Upper lobe of right lung (tissue), 1 donor: Measurements from ENCODE around the gene CLSTN2. TPM values are rescaled to one million over a fixed set of nuclear protein-coding genes. Genes with fewer than 3 reads are reported as not detected.

ENCODE experiments used
- ATAC-seq: fragments of 200-7000 bp; cut with Tn5 transposase; one replicate; pipeline ENCODE4 v1.9.1; 2020; ENCODE audit warnings: mild to moderate bottlenecking, moderate library complexity
- DNase-seq: peaks from one replicate; pipeline ENCODE4 v3.0.0-alpha.2; 2020
- H3K27ac ChIP-seq: fragments of 200-600 bp; one replicate; pipeline ENCODE4 v1.8.0; 2022
- H3K27me3 ChIP-seq: fragments of 200-600 bp; one replicate; pipeline ENCODE4 v1.8.0; 2022; ENCODE audit warnings: mild to moderate bottlenecking
- H3K36me3 ChIP-seq: fragments of 200-600 bp; one replicate; pipeline ENCODE4 v1.8.0; 2022
- H3K4me1 ChIP-seq: fragments of 200-600 bp; one replicate; pipeline ENCODE4 v1.8.0; 2022
- H3K4me3 ChIP-seq: fragments of 200-600 bp; one replicate; pipeline ENCODE4 v1.8.0; 2022; ENCODE audit warnings: mild to moderate bottlenecking
- H3K9me3 ChIP-seq: fragments of 200-600 bp; one replicate; pipeline ENCODE4 v1.8.0; 2022
- CTCF ChIP-seq: fragments of 200-600 bp; IDR thresholded peaks from one replicate; pipeline ENCODE4 v1.8.0; 2022; ENCODE audit warnings: antibody characterized with exemption
- intact Hi-C: fragments of 100-400 bp; cut with DNase I; formaldehyde crosslinking; loops from one replicate; pipeline ENCODE4 v1.11.0; 2022
- total RNA-seq: library from RNA; stranded (reverse); fragmentation: NEBNext Ultra II Directional; extraction: Animal tissue kit (Norgen Biotek cat#: 25700); gene quantifications from one replicate; pipeline ENCODE4 v1.2.1, GENCODE V29; 2021
- donor health status: DM: no; HTN: yes; CAD: no; lungs with severe emphysema.

CLSTN2 gene
- total RNA-seq, 1 donor from 2014 or later: 3.0 TPM

GRCh38 chr3:140199008-140199407 lies 264.0 kb downstream of the CLSTN2 start:
- Histone ChIP-seq H3K4me1 (no peaks in the 10 kb centered on the region), H3K4me3 (no peak overlapping the region), H3K27me3 (no peaks in the 10 kb centered on the region), H3K9me3 (no peaks in the 10 kb centered on the region), H3K27ac (no peak overlapping the region), H3K36me3 (no peaks in the 10 kb centered on the region)
- no peak for TF ChIP-seq CTCF
- intact Hi-C loops: no loop called here
- no peak for DNase-seq
- ATAC-seq: no peak

- Histone ChIP-seq H3K9me3 (no peaks in the 10 kb centered on the region), H3K27ac (no peak overlapping the region), H3K4me3 (no peak overlapping the region), H3K4me1 (no peaks in the 10 kb centered on the region), H3K27me3 (no peaks in the 10 kb centered on the region), H3K36me3 (no peaks in the 10 kb centered on the region)
- ATAC-seq (no peak), DNase-seq (no peak)
- intact Hi-C loops: no loop called here
- no peak for TF ChIP-seq CTCF
These were observed 264.8 kb downstream of the CLSTN2 start for GRCh38 chr3:140199743-140200142.

- ATAC-seq: no peak
- Histone ChIP-seq H3K36me3 (no peaks in the 10 kb centered on the region), H3K9me3 (no peaks in the 10 kb centered on the region), H3K4me3 (no peak overlapping the region), H3K27me3 (no peaks in the 10 kb centered on the region), H3K27ac (no peak overlapping the region), H3K4me1 (no peaks in the 10 kb centered on the region)
- no peak for TF ChIP-seq CTCF
- intact Hi-C loops: no loop called here
- no peak for DNase-seq
These were observed 268.5 kb downstream of the CLSTN2 start for GRCh38 chr3:140203510-140203909.

- no peak for TF ChIP-seq CTCF
- Histone ChIP-seq H3K4me1 (no peaks in the 10 kb centered on the region), H3K4me3 (no peak overlapping the region), H3K27me3 (no peaks in the 10 kb centered on the region), H3K27ac (no peak overlapping the region), H3K9me3 (no peaks in the 10 kb centered on the region), H3K36me3 (no peaks in the 10 kb centered on the region)
- no peak for ATAC-seq
- intact Hi-C loops: no loop called here
- DNase-seq: no peak
These were observed 269.4 kb downstream of the CLSTN2 start for GRCh38 chr3:140204271-140204984.

GRCh38 chr3:140205598-140205997 lies 270.6 kb downstream of the CLSTN2 start:
- Histone ChIP-seq H3K27me3 (no peaks in the 10 kb centered on the region), H3K36me3 (no peaks in the 10 kb centered on the region), H3K27ac (no peak overlapping the region), H3K4me3 (no peak overlapping the region), H3K4me1 (no peaks in the 10 kb centered on the region), H3K9me3 (no peaks in the 10 kb centered on the region)
- no peak for ATAC-seq
- intact Hi-C loops: no loop called here
- no peak for TF ChIP-seq CTCF
- DNase-seq: no peak
